HepG2 (cell line): ENCODE measurements around the gene PRSS8. TPM values are rescaled to one million over a fixed set of nuclear protein-coding genes. Genes with fewer than 3 reads are reported as not detected.

Source experiments
- MAZ ChIP-seq, 2 experiments: sonication (generic) in 1 of 2; formaldehyde crosslinking in 1 of 2; IDR thresholded peaks; 2 replicates each; pipeline versions ENCODE4 v1.5.0 to v1.6.1; 2012 to 2020; ENCODE audit warnings: low read depth in 2 of 2, mild to moderate bottlenecking in 2 of 2, borderline replicate concordance in 1 of 2, improper control_type of control experiment in 1 of 2, low read length in 1 of 2, missing genetic modification reagents in 1 of 2, moderate library complexity in 1 of 2
- MEIS1 ChIP-seq: sonication (generic); formaldehyde crosslinking; IDR thresholded peaks from 2 replicates; pipeline ENCODE4 v1.9.0; 2021; ENCODE audit warnings: mild to moderate bottlenecking, missing genetic modification reagents, moderate library complexity, borderline replicate concordance
- MYNN ChIP-seq: sonication (generic); formaldehyde crosslinking; IDR thresholded peaks from 2 replicates; pipeline ENCODE4 v1.4.0; 2020; ENCODE audit warnings: mild to moderate bottlenecking, low read depth, missing genetic modification reagents
- NR3C1 ChIP-seq: sonication (generic); formaldehyde crosslinking; IDR thresholded peaks from 2 replicates; pipeline ENCODE4 v1.4.0; 2020; ENCODE audit warnings: missing genetic modification reagents
- POLR2A ChIP-seq, 2 experiments: IDR thresholded peaks; 2 replicates each; pipeline ENCODE4 v1.6.1; 2011; ENCODE audit warnings: low read depth in 2 of 2, low read length in 2 of 2, mild to moderate bottlenecking in 1 of 2, moderate library complexity in 1 of 2; ENCODE audit not compliant: insufficient read depth in 1 of 2
- POLR2AphosphoS5 ChIP-seq: IDR thresholded peaks from 2 replicates; pipeline ENCODE4 v1.6.1; 2012; ENCODE audit warnings: low read depth, low read length
- RBFOX2 ChIP-seq: fragments of 200-400 bp; formaldehyde crosslinking; IDR thresholded peaks from 2 replicates; pipeline ENCODE4 v1.6.1; 2017; ENCODE audit warnings: low read depth, mild to moderate bottlenecking, low read length
- RBM22 ChIP-seq: fragments of 200-400 bp; formaldehyde crosslinking; optimal IDR thresholded peaks from 2 replicates; pipeline ENCODE3; 2017; ENCODE audit warnings: mild to moderate bottlenecking, low read length, moderate library complexity
- SIX1 ChIP-seq: sonication (generic); formaldehyde crosslinking; IDR thresholded peaks from 2 replicates; pipeline ENCODE4 v1.4.0; 2020; ENCODE audit warnings: missing genetic modification reagents, borderline replicate concordance
- ZMYM3 ChIP-seq: sonication (generic); formaldehyde crosslinking; IDR thresholded peaks from 2 replicates; pipeline ENCODE4 v1.5.1; 2020; ENCODE audit warnings: mild to moderate bottlenecking, missing genetic modification reagents
- ZNF737 ChIP-seq: sonication (generic); formaldehyde crosslinking; IDR thresholded peaks from 2 replicates; pipeline ENCODE4 v1.5.0; 2020; ENCODE audit warnings: missing genetic modification reagents, mild to moderate bottlenecking, borderline replicate concordance
- ZNF768 ChIP-seq: sonication (generic); formaldehyde crosslinking; IDR thresholded peaks from 2 replicates; pipeline ENCODE4 v1.4.0; 2020; ENCODE audit warnings: missing genetic modification reagents
- ZNF839 ChIP-seq: sonication (generic); formaldehyde crosslinking; IDR thresholded peaks from 2 replicates; pipeline ENCODE4 v1.4.0; 2020; ENCODE audit warnings: missing genetic modification reagents, mild to moderate bottlenecking, borderline replicate concordance
- ZSCAN9 ChIP-seq: IDR thresholded peaks from 2 replicates; pipeline ENCODE4 v1.6.1; 2016; ENCODE audit warnings: borderline replicate concordance
- polyA plus RNA-seq, 8 experiments: library from polyadenylated mRNA; depleted of rRNA in 3 of 8; stranded (reverse) in 7 of 8; unstranded in 1 of 8; fragments of >200 nt; fragmentation: Illumina TruSeq in 4 of 8; extraction: Trizol in 4 of 8; gene quantifications; 2 replicates each; pipeline versions ENCODE4 v1.2.1 to v1.2.3, GENCODE V29; 2011 to 2016; ENCODE audit warnings: low read depth in 4 of 8, missing spikeins in 1 of 8, mixed read lengths in 1 of 8; ENCODE audit not compliant: insufficient read depth in 1 of 8
- total RNA-seq, 5 experiments: library from RNA; depleted of rRNA; stranded (reverse); fragments of >200 nt; fragmentation: Illumina TruSeq; extraction: Trizol; gene quantifications; 2 replicates each; pipeline ENCODE4 v1.2.3, GENCODE V29; 2016; ENCODE audit warnings: low read depth in 1 of 5
- TF ChIP-seq, protein P1 (sequence below): sonication (generic); formaldehyde crosslinking; IDR thresholded peaks from 2 replicates; pipeline ENCODE4 v1.5.1; 2020; ENCODE audit warnings: mild to moderate bottlenecking, missing genetic modification reagents, moderate library complexity
- TF ChIP-seq, protein P2 (sequence below): sonication (generic); formaldehyde crosslinking; IDR thresholded peaks from 2 replicates; pipeline ENCODE4 v1.4.0; 2020; ENCODE audit warnings: missing genetic modification reagents
- TF ChIP-seq, protein P3 (sequence below), 2 experiments: sonication (generic) in 1 of 2; formaldehyde crosslinking in 1 of 2; IDR thresholded peaks; 2 replicates each; pipeline versions ENCODE4 v1.5.1 to v1.6.1; 2011 to 2020; ENCODE audit warnings: borderline replicate concordance in 1 of 2, low read depth in 1 of 2, low read length in 1 of 2, mild to moderate bottlenecking in 1 of 2, missing genetic modification reagents in 1 of 2, moderate library complexity in 1 of 2
- TF ChIP-seq, protein P4 (sequence below): sonication (generic); formaldehyde crosslinking; IDR thresholded peaks from 2 replicates; pipeline ENCODE4 v1.4.0; 2020; ENCODE audit warnings: mild to moderate bottlenecking, low read depth, missing genetic modification reagents

Gene PRSS8
- total and polyA plus RNA-seq, 2 of the 13 experiments (the other 11 are each of a cell fraction or from before 2014, with no cell fraction given) = 2.6 to 7.2 TPM

DNA sequence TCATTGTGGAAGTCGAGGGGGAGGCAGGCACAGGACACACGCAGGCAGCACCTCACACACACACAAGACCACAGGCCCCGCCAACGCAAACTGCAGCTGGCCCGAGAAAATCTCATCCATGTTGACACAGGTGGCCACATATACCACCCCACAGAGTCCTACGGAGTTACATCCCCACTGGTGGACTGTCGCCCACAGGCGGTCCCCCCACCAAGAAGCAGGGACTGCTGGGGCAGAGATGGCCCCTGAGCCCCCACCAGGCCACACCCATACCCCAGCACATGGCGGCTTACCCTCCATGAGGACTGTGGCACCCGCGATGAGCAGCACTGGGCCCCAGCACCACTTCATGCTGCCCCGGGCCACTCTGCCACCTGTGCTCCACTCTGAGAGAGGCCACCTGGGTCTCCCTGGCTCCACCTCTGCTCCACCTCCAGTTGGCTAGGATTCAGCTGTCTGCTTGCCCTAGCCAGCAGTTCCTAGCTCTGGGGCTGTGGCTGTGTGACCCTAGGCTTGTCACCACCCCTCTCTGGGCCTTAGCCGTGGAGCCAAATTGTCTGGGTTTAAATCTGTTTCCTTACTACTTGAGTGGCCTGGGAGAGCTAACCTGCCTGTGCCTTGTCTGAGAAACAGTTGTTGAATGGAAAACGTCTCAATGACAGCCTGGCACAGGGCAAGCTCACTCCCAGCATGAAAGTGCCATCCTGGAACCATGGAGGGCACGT, 46.9 kb downstream of the PRSS8 start, which contains the start of gene PRSS53 (continued):
- TF ChIP-seq POLR2AphosphoS5 = peak; percentile 19; the same call in 1 of the 2 replicates
- TF ChIP-seq MAZ (IDR thresholded peaks at IDR 0.05; ENCODE audit: borderline replicate concordance, low read depth, low read length) = no peak
- TF ChIP-seq MAZ (CRISPR knock-in tag; IDR thresholded peaks at IDR 0.05; ENCODE audit: low read depth) = no peak
- TF ChIP-seq MYNN (CRISPR knock-in tag) = no peak
- peak; percentile 97 for TF ChIP-seq ZNF768 (CRISPR knock-in tag)
- TF ChIP-seq, protein P1, sequence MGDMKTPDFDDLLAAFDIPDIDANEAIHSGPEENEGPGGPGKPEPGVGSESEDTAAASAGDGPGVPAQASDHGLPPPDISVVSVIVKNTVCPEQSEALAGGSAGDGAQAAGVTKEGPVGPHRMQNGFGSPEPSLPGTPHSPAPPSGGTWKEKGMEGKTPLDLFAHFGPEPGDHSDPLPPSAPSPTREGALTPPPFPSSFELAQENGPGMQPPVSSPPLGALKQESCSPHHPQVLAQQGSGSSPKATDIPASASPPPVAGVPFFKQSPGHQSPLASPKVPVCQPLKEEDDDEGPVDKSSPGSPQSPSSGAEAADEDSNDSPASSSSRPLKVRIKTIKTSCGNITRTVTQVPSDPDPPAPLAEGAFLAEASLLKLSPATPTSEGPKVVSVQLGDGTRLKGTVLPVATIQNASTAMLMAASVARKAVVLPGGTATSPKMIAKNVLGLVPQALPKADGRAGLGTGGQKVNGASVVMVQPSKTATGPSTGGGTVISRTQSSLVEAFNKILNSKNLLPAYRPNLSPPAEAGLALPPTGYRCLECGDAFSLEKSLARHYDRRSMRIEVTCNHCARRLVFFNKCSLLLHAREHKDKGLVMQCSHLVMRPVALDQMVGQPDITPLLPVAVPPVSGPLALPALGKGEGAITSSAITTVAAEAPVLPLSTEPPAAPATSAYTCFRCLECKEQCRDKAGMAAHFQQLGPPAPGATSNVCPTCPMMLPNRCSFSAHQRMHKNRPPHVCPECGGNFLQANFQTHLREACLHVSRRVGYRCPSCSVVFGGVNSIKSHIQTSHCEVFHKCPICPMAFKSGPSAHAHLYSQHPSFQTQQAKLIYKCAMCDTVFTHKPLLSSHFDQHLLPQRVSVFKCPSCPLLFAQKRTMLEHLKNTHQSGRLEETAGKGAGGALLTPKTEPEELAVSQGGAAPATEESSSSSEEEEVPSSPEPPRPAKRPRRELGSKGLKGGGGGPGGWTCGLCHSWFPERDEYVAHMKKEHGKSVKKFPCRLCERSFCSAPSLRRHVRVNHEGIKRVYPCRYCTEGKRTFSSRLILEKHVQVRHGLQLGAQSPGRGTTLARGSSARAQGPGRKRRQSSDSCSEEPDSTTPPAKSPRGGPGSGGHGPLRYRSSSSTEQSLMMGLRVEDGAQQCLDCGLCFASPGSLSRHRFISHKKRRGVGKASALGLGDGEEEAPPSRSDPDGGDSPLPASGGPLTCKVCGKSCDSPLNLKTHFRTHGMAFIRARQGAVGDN (CRISPR knock-in tag) = no peak
- TF ChIP-seq RBFOX2 = peak; percentile 71
- peak; percentile 35; the same call in 1 of the 2 replicates for TF ChIP-seq ZMYM3 (CRISPR knock-in tag)
- peak; percentile 79 for TF ChIP-seq RBM22
- TF ChIP-seq, protein P2, sequence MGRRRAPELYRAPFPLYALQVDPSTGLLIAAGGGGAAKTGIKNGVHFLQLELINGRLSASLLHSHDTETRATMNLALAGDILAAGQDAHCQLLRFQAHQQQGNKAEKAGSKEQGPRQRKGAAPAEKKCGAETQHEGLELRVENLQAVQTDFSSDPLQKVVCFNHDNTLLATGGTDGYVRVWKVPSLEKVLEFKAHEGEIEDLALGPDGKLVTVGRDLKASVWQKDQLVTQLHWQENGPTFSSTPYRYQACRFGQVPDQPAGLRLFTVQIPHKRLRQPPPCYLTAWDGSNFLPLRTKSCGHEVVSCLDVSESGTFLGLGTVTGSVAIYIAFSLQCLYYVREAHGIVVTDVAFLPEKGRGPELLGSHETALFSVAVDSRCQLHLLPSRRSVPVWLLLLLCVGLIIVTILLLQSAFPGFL (CRISPR knock-in tag) = no peak
- TF ChIP-seq NR3C1 = no peak
- TF ChIP-seq, protein P3, sequence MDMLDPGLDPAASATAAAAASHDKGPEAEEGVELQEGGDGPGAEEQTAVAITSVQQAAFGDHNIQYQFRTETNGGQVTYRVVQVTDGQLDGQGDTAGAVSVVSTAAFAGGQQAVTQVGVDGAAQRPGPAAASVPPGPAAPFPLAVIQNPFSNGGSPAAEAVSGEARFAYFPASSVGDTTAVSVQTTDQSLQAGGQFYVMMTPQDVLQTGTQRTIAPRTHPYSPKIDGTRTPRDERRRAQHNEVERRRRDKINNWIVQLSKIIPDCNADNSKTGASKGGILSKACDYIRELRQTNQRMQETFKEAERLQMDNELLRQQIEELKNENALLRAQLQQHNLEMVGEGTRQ (IDR thresholded peaks at IDR 0.05; ENCODE audit: low read depth, low read length) = no peak
- TF ChIP-seq, protein P3 (CRISPR knock-in tag; IDR thresholded peaks at IDR 0.05; ENCODE audit: borderline replicate concordance) = no peak
- TF ChIP-seq, protein P4, sequence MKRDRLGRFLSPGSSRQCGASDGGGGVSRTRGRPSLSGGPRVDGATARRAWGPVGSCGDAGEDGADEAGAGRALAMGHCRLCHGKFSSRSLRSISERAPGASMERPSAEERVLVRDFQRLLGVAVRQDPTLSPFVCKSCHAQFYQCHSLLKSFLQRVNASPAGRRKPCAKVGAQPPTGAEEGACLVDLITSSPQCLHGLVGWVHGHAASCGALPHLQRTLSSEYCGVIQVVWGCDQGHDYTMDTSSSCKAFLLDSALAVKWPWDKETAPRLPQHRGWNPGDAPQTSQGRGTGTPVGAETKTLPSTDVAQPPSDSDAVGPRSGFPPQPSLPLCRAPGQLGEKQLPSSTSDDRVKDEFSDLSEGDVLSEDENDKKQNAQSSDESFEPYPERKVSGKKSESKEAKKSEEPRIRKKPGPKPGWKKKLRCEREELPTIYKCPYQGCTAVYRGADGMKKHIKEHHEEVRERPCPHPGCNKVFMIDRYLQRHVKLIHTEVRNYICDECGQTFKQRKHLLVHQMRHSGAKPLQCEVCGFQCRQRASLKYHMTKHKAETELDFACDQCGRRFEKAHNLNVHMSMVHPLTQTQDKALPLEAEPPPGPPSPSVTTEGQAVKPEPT (CRISPR knock-in tag) = no peak
- TF ChIP-seq MEIS1 = no peak
- no peak for TF ChIP-seq ZNF737 (CRISPR knock-in tag)
- TF ChIP-seq ZNF839 (CRISPR knock-in tag) = no peak
- no peak for TF ChIP-seq SIX1
- no peak for TF ChIP-seq ZSCAN9 (CRISPR knock-in tag)
- TF ChIP-seq POLR2A (IDR thresholded peaks at IDR 0.05; ENCODE audit: insufficient read depth in 1 of 2, low read depth in 2 of 2, low read length in 2 of 2) = peak in 1 of 2 experiments; percentile 39; a peak in 1 of 4 replicates
